ENCODE measurements around the gene SIN3A. TPM values are rescaled to one million over a fixed set of nuclear protein-coding genes. Genes with fewer than 3 reads are reported as not detected.

Gene SIN3A
- total RNA-seq, 1 donor from 2014 or later, result 96.4 TPM

- H3K27ac Mint-ChIP-seq, result peak overlapping the region; percentile 83
- H3K4me1 Mint-ChIP-seq (ENCODE audit: low read depth), result peaks cover 13% of the 10 kb centered on the region
- H3K4me3 Mint-ChIP-seq (ENCODE audit: low read depth), result peak overlapping the region; percentile 88
- no peak for DNase-seq (ENCODE audit: low spot score, unreplicated experiment)
- H3K9me3 Mint-ChIP-seq (ENCODE audit: low read depth), result no peaks in the 10 kb centered on the region
- peaks cover 9% of the 10 kb centered on the region for H3K36me3 Mint-ChIP-seq (ENCODE audit: insufficient read depth)
- H3K27me3 Mint-ChIP-seq, result no peaks in the 10 kb centered on the region
- TF ChIP-seq CTCF (IDR thresholded peaks at IDR 0.05; ENCODE audit: unreplicated experiment), result no peak
Measured at GRCh38 chr15:75367406-75367912, 84.0 kb downstream of the SIN3A start.

- H3K27ac Mint-ChIP-seq, result no peak overlapping the region
Measured at GRCh38 chr15:75367006-75367405, 84.5 kb downstream of the SIN3A start.

GRCh38 chr15:75366163-75366562, 85.3 kb downstream of the SIN3A start:
- Mint-ChIP-seq H3K36me3 (ENCODE audit: insufficient read depth) (peaks cover 3% of the 10 kb centered on the region), H3K4me3 (ENCODE audit: low read depth) (no peak overlapping the region), H3K4me1 (ENCODE audit: low read depth) (peaks cover 13% of the 10 kb centered on the region), H3K27ac (no peak overlapping the region), H3K9me3 (ENCODE audit: low read depth) (no peaks in the 10 kb centered on the region), H3K27me3 (no peaks in the 10 kb centered on the region)
- no peak for DNase-seq (ENCODE audit: low spot score, unreplicated experiment)
- TF ChIP-seq CTCF (IDR thresholded peaks at IDR 0.05; ENCODE audit: unreplicated experiment), result no peak

More at GRCh38 chr15:75367006-75367405, 84.5 kb downstream of the SIN3A start:
- H3K4me1 Mint-ChIP-seq (ENCODE audit: low read depth), result peaks cover 13% of the 10 kb centered on the region
- H3K36me3 Mint-ChIP-seq (ENCODE audit: insufficient read depth), result peaks cover 9% of the 10 kb centered on the region
- TF ChIP-seq CTCF (IDR thresholded peaks at IDR 0.05; ENCODE audit: unreplicated experiment), result no peak
- no peak for DNase-seq (ENCODE audit: low spot score, unreplicated experiment)
- H3K9me3 Mint-ChIP-seq (ENCODE audit: low read depth), result no peaks in the 10 kb centered on the region
- H3K27me3 Mint-ChIP-seq, result no peaks in the 10 kb centered on the region
- no peak overlapping the region for H3K4me3 Mint-ChIP-seq (ENCODE audit: low read depth)

- Mint-ChIP-seq H3K4me1 (ENCODE audit: low read depth) (peaks cover 12% of the 10 kb centered on the region), H3K27me3 (no peaks in the 10 kb centered on the region), H3K27ac (no peak overlapping the region), H3K36me3 (ENCODE audit: insufficient read depth) (peaks cover 1% of the 10 kb centered on the region), H3K9me3 (ENCODE audit: low read depth) (no peaks in the 10 kb centered on the region), H3K4me3 (ENCODE audit: low read depth) (no peak overlapping the region)
- TF ChIP-seq CTCF (IDR thresholded peaks at IDR 0.05; ENCODE audit: unreplicated experiment), result no peak
- DNase-seq (ENCODE audit: low spot score, unreplicated experiment), result no peak
Measured at GRCh38 chr15:75364881-75365280, 86.6 kb downstream of the SIN3A start.

- no peak overlapping the region for H3K27ac Mint-ChIP-seq
Measured at GRCh38 chr15:75363786-75364185, 87.7 kb downstream of the SIN3A start.

More at GRCh38 chr15:75363786-75364185, 87.7 kb downstream of the SIN3A start:
- Mint-ChIP-seq H3K4me1 (ENCODE audit: low read depth) (peaks cover 2% of the 10 kb centered on the region), H3K36me3 (ENCODE audit: insufficient read depth) (peaks cover 1% of the 10 kb centered on the region), H3K9me3 (ENCODE audit: low read depth) (no peaks in the 10 kb centered on the region), H3K27me3 (no peaks in the 10 kb centered on the region), H3K4me3 (ENCODE audit: low read depth) (no peak overlapping the region)
- TF ChIP-seq CTCF (IDR thresholded peaks at IDR 0.05; ENCODE audit: unreplicated experiment), result no peak
- no peak for DNase-seq (ENCODE audit: low spot score, unreplicated experiment)
